PFSK-1 (cell line): Measurements from ENCODE around the gene CCNDBP1.

Experiments
- FOXP2 ChIP-seq: optimal IDR thresholded peaks from 2 replicates; pipeline ENCODE3; 2011; ENCODE audit warnings: borderline replicate concordance, control low read depth, inconsistent platforms; ENCODE audit not compliant: insufficient read depth; ENCODE audit errors: extremely low read length, extremely low read depth
- POLR2AphosphoS5 ChIP-seq: IDR thresholded peaks from 2 replicates; pipeline ENCODE4 v1.6.1; 2012; ENCODE audit warnings: low read depth, mild to moderate bottlenecking, control low read depth, low read length, moderate library complexity
- REST ChIP-seq, 2 experiments: IDR thresholded peaks; 2 replicates each; pipeline versions ENCODE4 v1.6.1 to v1.8.0; 2011 to 2012; ENCODE audit warnings: low read depth in 2 of 2, low read length in 2 of 2, control low read depth in 1 of 2, inconsistent platforms in 1 of 2, mild to moderate bottlenecking in 1 of 2, moderate library complexity in 1 of 2; ENCODE audit not compliant: insufficient read depth in 1 of 2
- SIN3A ChIP-seq: IDR thresholded peaks from 2 replicates; pipeline ENCODE4 v1.6.1; 2012; ENCODE audit warnings: mild to moderate bottlenecking, low read length, moderate library complexity, borderline replicate concordance; ENCODE audit not compliant: insufficient read depth
- TAF1 ChIP-seq: IDR thresholded peaks from 2 replicates; pipeline ENCODE4 v1.6.1; 2012; ENCODE audit warnings: low read length, control low read depth, borderline replicate concordance; ENCODE audit not compliant: insufficient read depth

CCNDBP1 gene

GRCh38 chr15:43211224-43211735 lies 26.1 kb downstream of the CCNDBP1 start:
- TF ChIP-seq POLR2AphosphoS5: no peak
- TF ChIP-seq FOXP2: no peak
- TF ChIP-seq TAF1: no peak

GRCh38 chr15:43212299-43212698 lies 27.1 kb downstream of the CCNDBP1 start:
- TF ChIP-seq FOXP2 (no peak), TAF1 (no peak), REST (IDR thresholded peaks at IDR 0.05; ENCODE audit: insufficient read depth in 1 of 2, low read depth in 2 of 2, low read length in 2 of 2) (no peak), SIN3A (no peak), POLR2AphosphoS5 (no peak)

- TF ChIP-seq FOXP2 (no peak), SIN3A (no peak), TAF1 (no peak), REST (IDR thresholded peaks at IDR 0.05; ENCODE audit: insufficient read depth in 1 of 2, low read depth in 2 of 2, low read length in 2 of 2) (no peak), POLR2AphosphoS5 (no peak)
These were observed 27.7 kb downstream of the CCNDBP1 start for GRCh38 chr15:43212951-43213350.

- TF ChIP-seq SIN3A: no peak
- no peak for TF ChIP-seq REST (IDR thresholded peaks at IDR 0.05; ENCODE audit: insufficient read depth in 1 of 2, low read depth in 2 of 2, low read length in 2 of 2)
- TF ChIP-seq TAF1: no peak
- TF ChIP-seq POLR2AphosphoS5: no peak
- TF ChIP-seq FOXP2: no peak
These were observed 28.3 kb downstream of the CCNDBP1 start for GRCh38 chr15:43213466-43213865.

- TF ChIP-seq REST (IDR thresholded peaks at IDR 0.05; ENCODE audit: insufficient read depth in 1 of 2, low read depth in 2 of 2, low read length in 2 of 2) (no peak), SIN3A (no peak), FOXP2 (no peak), TAF1 (no peak)
These were observed 29.0 kb downstream of the CCNDBP1 start for GRCh38 chr15:43214169-43214568.
